HPDE6-E6E7 (cell line): ENCODE measurements around the gene NRSN2.
A peak's percentile ranks its signal among the peaks of the same experiment; 100 is the strongest.
"Not testable (repeated sequence)": the region's sequence is repeated elsewhere in the genome, so short reads cannot be mapped to it uniquely, and the experiment has no call there.

Source experiments
- DNase-seq: peaks from one replicate; pipeline ENCODE4 v3.0.0; 2011; ENCODE audit warnings: missing footprints; ENCODE audit errors: extremely low spot score

Gene NRSN2

GRCh38 chr20:373171-373890 is 26.4 kb downstream of the NRSN2 start:
- no peak for DNase-seq

- DNase-seq = no peak
Measured at GRCh38 chr20:375265-375889, 28.5 kb downstream of the NRSN2 start.

- DNase-seq = no peak
Measured at GRCh38 chr20:376089-376488, 29.2 kb downstream of the NRSN2 start.

- DNase-seq = no peak
Measured at GRCh38 chr20:376750-377149, 29.8 kb downstream of the NRSN2 start.

GRCh38 chr20:377578-377977 is 30.7 kb downstream of the NRSN2 start:
- not testable (repeated sequence) for DNase-seq

GRCh38 chr20:378961-379336 is 32.0 kb downstream of the NRSN2 start:
- DNase-seq = no peak

- peak; percentile 76 for DNase-seq
Measured at GRCh38 chr20:380763-381580, 34.1 kb downstream of the NRSN2 start.

- DNase-seq = peak; percentile 78
Measured at GRCh38 chr20:381581-382290, 34.8 kb downstream of the NRSN2 start.

- DNase-seq = no peak
Measured at GRCh38 chr20:382291-383115, 35.6 kb downstream of the NRSN2 start.

GRCh38 chr20:383889-384288 is 37.0 kb downstream of the NRSN2 start:
- no peak for DNase-seq

- no peak for DNase-seq
Measured at GRCh38 chr20:384723-385122, 37.8 kb downstream of the NRSN2 start.

- no peak for DNase-seq
Measured at GRCh38 chr20:385448-385847, 38.5 kb downstream of the NRSN2 start.

GRCh38 chr20:386634-387033 is 39.7 kb downstream of the NRSN2 start:
- not testable (repeated sequence) for DNase-seq

GRCh38 chr20:387520-387919 is 40.6 kb downstream of the NRSN2 start:
- DNase-seq = no peak

GRCh38 chr20:388034-388994 is 41.4 kb downstream of the NRSN2 start:
- no peak for DNase-seq

- no peak for DNase-seq
Measured at GRCh38 chr20:389220-389619, 42.3 kb downstream of the NRSN2 start.

- no peak for DNase-seq
Measured at GRCh38 chr20:391041-391711, 44.3 kb downstream of the NRSN2 start.

GRCh38 chr20:393296-393695 is 46.4 kb downstream of the NRSN2 start:
- DNase-seq = not testable (repeated sequence)

- DNase-seq = no peak
Measured at GRCh38 chr20:396252-396618, 49.3 kb downstream of the NRSN2 start.
